Measurements from ENCODE around the gene ZNF17.
"Not testable (repeated sequence)": the region's sequence is repeated elsewhere in the genome, so short reads cannot be mapped to it uniquely, and the experiment has no call there.

ZNF17 gene

DNA sequence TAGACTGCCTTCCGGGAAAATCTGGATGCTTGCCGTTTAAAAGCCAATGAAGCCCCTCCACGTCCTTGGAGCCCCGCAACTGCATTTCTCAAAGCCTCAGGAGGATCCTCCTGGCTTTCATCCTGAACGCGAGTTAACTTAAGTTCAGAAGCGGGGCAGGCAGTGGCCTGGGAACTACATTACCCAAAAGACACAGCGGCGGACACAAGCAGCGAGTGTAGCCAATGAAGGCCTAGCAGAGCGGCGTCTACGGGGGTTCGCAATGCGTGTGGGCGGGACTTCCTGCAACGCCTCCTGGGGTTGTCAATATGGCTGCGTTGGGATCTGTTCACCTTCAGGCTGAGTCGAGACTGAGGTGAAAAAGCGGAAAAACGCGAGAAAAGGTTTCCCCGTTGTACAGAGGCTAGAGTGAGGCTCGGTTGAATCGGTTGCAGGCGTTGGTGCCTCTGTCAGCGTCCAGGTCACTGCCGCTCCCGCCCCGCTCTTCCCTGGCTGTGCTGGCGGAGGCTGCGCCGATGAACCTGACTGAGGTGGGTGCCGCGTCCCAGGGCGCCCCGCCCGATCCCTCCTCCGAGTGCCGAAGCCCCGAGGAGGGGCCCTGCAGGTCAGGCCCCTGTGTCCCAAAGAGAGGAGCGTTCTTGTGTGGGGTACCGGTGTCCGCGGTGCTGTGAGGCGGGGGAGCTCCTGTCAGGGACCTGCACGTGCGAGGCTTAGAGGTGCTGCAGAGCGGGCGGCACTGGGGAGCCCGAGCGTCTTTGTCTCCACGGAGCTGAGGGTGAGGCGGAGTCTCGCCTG, at the start of gene ZNF17:
TSS of gene ZNF17 (plus strand) at position 285 of the 795 bp plus-strand sequence. CDS start 2,455 bp downstream, outside the sequence.
- peak; percentile 91 for DNase-seq (ENCODE audit: low spot score)

DNA sequence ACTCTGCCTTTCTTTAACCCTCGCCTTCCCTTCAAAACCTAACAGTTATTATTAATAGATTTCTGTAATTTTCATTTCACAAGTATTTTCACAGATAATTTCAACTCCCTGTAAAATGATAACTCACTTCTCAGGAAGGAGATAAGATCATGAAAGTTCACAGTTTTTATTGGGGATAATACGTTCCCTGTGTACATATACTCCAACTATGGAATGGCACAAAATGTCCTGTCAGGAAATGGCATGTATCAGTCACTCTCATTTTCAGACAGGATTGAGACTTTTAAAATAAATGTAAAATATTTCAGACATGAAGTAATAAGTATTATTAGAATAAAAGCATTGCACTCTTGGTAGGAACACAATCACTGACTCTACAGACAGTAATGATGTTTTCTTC, 48.5 kb upstream of the ZNF17 start:
- DNase-seq (ENCODE audit: low spot score) = no peak

DNA sequence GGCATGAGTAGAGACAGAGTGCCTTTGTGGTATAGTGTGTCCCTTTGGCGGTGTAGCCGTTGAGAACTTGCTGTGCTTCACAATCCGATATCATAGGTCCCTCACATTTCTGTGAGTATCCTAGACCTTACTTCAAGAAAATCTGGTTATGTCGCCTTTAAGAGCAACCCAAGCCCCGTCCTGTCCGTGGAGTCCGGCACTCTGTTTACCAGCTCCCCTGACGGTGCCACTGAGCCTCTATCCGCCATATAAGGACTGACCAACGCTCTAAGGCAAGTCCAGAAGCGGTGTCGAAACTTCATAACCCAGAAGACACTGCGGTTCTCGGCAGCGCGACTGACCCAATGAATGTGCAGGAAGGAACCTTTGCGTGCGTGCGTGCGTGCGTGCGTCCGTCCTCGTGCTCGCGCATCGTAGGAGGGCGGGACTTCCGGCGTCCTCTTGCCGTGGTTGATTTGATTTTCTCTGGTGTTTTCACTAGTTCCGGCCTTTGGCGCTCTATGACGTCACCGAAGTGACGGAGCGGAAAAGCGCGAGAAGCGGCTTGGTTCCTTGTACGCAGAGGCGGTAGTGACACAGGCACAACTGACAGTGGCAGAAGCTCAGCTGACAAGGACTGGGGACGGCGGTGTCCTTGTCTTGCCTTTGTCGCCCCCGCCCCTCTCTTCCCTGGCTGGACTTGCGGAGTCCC, 47.8 kb upstream of the ZNF17 start, which contains the start of the genes TRAPPC2B and ZNF547:
TSS of gene TRAPPC2B (plus strand) at position 555 of the 691 bp plus-strand sequence. CDS start 1,283 bp downstream, outside the sequence.
TSS of gene ZNF547 (plus strand) at position 555 of the 691 bp plus-strand sequence. CDS start 5,005 bp downstream, outside the sequence.
- peak; percentile 98 for DNase-seq (ENCODE audit: low spot score)

DNA sequence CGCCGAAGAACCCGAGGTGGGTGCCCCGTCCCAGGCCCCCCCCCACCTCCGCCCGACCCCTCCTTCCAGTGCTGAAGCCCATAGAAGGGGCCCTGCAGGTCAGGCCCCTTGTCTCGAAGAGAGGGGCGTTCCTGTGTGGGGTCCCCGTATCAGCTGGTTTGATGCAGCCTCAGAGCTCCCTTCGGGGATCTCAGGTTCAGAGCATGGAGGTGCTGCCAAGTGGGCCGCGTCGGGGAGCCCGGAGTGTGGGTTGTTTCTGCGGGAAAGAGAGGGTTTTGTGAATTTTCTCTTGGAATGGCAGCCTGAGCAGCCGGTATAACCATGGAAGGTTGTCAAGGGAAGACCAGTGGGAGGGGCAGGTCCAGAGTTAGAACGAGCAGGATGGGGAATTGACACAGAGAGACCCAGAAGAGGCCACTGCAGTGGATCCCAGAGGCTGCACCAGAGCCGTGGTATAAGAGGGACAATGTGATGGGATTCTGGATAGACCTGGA, 47.2 kb upstream of the ZNF17 start:
- no peak for DNase-seq (ENCODE audit: low spot score)

DNA sequence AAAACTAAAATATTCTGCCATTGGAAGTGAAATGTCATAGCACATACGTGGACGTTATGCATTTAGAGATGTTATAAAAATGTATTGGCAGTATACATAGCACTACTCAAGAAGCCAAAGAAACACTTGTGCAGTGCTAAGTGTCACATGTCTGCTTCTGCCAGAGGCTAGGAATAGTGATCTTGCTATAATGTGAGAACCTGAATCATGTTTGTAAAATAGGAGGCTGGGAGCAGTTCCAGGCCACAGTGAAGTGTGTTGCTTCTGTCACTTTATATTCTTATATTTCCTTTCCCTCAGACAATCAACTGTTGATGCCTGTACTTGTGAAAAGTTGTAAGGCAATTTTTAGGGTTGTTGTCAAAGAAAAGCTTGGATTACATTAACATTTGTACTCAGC, 44.2 kb upstream of the ZNF17 start:
- DNase-seq (ENCODE audit: low spot score) = no peak

DNA sequence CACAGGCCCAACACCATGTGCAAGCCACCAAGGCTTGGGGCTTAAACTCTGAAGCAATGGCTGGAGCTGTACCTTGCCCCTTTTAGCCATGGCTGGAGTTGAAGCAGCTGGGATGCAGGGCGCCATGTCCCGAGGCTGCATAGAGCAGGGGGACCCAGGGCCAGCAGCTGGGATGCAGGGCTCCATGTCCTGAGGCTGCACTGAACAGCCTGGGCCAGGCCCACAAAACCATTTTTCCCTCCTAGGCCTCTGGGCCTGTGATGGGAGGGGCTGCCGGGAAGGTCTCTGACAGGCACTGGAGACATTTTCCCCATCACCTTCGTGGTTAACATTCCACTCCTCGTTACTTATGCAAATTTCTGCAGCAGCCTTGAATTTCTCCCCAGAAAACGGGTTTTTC, 36.8 kb upstream of the ZNF17 start:
- no peak for DNase-seq (ENCODE audit: low spot score)

DNA sequence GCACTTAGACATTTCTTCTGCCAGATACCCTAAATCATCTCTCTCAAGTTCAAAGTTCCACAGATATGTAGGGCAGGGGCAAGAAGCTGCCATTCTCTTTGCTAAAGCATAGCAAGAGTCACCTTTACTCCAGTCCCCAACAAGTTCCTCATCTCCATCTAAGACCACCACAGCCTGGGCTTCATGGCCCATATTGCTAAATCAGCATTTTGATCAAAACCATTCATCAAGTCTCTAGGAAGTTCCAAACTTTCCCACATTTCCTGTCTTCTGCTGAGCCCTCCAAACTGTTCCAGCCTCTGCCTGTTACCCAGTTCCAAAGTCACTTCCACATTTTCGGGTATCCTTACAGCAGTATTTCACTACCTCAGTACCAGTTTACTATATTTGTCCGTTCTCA, 36.3 kb upstream of the ZNF17 start:
- not testable (repeated sequence) for DNase-seq (ENCODE audit: low spot score)

DNA sequence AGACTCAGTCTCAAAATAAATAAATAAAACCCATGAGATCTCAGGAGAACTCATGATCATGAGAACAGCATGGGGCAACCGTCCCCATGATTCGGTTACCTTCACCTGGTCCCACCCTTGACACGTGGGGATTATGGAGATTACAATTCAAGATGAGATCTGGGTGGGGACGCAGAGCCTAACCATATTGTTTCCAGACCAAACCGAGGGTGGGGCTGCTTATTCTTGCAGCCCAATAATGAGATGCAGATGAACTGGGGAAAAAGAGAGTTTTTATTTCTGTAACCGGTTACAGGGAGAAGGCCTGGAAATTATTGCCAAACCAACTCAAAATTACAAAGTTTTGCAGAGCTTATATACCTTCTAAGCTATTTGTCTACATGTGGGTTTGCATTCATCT, 34.8 kb upstream of the ZNF17 start:
- no peak for DNase-seq (ENCODE audit: low spot score)

DNA sequence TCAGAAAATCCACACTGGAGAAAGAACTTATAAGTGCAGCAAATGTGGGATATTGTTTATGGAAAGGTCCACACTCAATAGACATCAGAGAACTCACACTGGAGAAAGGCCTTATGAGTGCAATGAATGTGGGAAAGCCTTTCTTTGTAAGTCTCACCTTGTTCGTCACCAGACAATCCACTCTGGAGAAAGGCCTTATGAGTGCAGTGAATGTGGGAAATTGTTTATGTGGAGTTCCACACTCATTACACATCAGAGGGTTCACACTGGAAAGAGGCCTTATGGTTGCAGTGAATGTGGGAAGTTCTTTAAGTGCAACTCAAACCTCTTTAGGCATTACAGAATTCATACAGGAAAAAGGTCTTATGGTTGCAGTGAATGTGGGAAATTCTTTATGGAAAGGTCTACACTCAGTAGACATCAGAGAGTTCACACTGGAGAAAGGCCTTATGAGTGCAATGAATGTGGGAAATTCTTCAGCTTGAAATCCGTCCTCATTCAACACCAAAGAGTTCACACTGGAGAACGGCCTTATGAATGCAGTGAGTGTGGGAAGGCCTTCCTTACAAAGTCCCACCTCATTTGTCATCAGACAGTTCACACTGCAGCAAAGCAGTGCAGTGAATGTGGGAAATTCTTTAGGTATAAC, 33.3 kb upstream of the ZNF17 start:
- no peak for DNase-seq (ENCODE audit: low spot score)

DNA sequence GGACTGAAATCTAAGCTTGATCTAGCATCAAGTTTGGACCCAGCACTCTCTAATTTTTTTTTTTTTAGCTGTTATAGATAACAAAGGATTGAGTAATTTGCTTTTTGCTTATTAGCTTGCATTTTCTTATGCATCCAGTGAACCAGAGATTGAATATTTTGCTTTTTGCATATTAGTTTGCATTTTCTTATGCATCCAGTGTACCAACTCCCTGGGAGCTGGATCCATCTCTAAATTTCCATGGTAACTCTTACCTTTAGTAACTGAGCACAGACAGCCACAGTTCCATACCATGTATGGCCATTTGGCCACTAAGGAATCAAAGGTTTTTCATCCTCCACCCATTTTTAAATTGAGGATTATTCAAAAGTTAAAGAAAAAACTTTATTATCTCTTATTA, 30.0 kb upstream of the ZNF17 start:
- no peak for DNase-seq (ENCODE audit: low spot score)

DNA sequence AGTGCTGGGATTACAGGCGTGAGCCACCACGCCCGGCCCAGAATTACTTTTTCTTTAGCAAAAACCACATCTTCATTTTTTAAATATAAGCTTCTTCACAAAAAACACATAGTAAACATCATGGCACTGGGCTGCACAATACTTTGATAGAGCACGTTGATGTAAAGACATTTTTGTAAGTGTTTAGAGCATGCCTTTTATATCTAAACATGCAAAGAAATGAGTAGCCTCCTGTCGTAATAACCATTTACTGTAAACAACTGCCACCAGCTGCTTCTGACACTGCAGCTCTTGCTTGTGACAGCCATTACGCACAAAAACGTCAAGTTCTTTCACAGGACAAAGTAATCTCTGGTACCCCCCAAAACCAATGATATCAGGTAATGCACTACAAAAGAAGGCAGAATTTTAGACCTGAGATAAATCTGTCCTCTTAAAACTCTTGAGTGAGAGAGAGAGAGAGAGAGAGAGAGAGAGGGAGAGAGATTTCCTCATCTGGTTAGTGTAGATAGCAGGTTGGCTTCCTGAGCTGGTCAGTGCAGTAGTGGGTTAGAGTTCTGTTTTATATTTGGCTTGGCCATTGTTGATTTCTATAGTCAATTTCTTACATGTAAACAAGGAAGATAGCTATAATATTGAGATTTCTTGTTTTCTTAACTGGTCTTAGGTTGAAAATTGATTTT, 28.0 kb upstream of the ZNF17 start:
- DNase-seq (ENCODE audit: low spot score) = no peak

DNA sequence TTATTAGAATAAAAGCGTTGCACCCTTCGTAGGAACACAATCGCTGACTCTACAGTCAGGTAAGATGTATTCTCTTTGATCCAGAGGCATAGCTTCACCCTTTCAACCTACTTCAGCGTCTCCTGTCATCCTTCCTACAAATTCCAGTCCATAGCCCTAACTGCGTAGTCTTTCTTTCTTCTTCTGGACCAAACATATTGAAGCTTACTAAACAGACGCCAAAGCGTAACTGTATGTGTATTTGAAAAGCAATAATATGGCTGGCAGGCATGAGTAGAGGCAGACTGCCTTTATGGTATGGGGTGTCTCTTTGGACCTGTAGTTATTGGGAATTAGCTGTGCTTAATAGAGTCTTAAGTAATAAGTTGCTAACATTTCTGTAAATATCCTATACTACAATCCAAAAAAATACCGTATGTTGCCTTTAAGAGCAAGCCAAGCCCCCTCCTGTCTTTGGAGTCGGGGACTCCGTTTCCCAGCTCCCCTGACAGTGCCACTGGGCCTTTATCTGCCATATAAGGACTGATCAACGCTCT, 21.7 kb upstream of the ZNF17 start:
- DNase-seq (ENCODE audit: low spot score) = no peak

DNA sequence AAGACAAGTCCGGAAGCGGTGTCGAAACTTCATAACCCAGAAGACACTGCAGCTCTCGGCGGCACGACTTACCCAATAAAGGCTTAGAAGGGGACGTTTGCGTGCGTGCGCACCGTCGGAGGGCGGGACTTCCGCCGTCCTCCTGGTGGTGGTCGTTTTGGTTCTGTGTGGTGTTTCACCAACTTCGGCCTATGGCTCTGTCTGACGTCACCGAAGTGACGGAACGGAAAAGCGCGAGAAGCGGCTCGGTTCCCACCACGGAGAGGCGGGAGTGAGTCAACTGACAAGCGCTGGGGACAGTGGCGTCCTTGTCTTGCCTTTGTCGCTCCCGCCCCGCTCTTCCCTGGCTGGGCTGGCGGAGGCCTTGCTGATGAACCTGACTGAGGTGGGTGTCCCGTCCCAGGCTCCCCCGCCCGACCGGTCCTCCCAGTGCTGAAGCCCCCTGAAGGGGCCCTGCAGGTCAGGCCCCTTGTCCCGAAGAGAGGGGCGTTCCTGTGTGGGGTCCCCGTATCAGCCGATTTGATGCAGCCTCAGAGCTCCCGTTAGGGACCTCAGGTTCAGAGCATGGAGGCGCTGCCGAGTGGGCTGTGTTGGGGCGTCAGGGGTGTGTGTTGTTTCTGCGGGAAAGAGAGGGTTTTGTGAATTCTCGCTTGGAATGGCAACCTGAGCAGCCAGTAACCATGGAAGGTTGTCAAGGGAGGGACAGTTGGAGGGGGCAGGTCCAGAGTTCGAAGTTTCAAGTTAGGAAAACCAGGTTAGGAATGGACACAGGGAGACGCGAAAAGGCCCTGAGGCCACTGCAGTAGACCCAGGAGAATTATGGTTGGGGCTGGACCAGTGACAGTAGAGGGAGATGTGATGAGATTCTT, 21.0 kb upstream of the ZNF17 start, which contains the start of gene ZNF548:
TSS of gene ZNF548 (plus strand) at position 125 of the 869 bp plus-strand sequence. CDS start at position 371, 246 bp downstream.
- peak; percentile 96 for DNase-seq (ENCODE audit: low spot score)

DNA sequence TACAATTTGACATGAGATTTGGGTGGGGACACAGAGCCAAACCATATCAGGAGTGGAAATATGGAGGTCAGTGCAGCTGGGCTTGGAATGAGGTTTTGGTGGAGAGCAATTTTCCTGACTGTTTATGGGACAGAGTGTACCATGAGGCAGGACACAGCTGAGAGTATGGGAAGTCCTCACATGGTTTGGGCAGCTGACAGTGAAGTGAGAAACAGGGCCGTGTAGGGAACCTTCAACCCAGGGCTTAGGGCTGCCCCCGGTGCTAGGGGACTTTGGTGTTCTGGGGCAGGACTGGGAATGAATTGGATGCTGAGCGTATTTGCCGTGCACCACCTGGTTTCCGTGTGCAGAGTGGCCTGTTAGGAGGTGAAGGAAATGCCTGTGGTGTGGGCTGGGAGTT, 15.3 kb upstream of the ZNF17 start:
- no peak for DNase-seq (ENCODE audit: low spot score)

DNA sequence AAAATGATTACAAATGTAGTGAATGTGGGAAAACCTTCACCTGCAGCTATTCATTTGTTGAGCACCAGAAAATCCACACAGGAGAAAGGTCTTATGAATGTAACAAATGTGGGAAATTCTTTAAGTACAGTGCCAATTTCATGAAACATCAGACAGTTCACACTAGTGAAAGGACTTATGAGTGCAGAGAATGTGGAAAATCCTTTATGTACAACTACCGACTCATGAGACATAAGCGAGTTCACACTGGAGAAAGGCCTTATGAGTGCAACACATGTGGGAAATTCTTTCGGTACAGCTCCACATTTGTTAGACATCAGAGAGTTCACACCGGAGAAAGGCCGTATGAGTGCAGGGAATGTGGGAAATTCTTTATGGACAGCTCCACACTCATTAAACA, 12.1 kb upstream of the ZNF17 start:
- DNase-seq (ENCODE audit: low spot score) = no peak

DNA sequence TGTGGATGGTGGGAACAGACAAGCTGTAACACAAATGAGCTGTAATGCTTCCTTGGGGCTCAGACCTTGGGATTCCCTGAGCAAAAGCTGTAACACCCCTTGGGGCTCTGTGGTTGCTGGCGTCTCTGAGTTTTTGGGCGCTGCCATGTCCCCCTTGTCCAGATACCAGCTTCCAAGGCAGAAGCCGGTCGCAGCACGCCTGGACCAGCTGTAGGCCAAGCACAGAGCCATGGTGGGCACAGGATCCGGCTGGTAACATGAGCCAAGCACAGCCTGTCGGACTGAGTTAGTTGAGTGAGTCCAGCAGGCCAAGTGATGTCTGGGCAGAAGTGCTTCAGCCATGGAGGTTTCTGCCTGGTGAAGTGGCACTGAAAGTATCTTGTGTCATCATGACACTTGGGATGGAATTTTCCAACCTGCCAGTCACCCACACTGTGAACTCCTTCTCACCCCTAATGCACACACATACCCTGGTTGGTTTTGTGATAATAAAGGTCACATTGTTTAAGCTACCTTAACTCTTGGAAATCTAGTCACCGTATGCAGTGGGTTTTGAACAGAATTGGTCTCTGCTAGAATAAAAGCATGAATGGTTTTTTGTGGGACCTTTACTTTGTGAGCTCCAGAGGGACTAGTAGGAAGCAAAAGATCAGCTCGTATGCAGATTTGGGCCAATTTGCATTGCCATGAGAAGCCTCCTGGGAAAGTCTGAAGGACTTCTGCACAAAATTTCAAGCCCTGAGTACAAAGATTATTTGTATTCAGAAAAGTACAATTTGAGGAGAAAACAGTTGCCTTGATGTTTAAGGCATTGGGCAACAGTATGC, 7.0 kb upstream of the ZNF17 start:
- no peak for DNase-seq (ENCODE audit: low spot score)

DNA sequence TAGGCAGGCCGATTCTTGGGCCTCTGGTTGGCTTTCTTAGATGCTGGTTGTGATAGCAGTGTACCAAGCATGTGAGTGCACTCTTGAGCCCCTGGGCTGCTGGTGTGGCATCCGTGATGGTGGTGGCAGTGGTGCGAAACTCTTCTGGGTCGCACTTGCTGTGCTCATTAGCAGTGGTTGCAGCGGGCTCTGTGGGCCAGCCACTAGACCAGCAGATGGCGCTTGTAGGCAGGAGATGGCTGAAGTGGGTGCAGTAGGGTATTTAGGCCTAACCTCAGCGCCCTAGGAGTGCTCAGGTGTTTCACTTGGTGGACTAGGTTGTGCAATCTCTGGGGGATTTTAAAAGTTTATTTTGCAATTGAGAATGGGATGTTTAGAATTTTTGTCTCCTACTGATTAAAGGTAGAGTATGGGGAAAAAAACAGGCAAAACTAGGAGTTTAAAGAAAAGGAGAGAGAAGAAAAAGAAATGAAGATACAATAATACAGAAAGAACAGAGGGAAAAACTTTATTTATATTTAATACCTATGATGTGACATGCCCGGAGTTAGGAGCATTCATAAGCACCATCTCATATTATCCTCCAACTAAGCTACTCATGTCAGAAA, 4.3 kb upstream of the ZNF17 start:
- DNase-seq (ENCODE audit: low spot score) = peak; percentile 70

DNA sequence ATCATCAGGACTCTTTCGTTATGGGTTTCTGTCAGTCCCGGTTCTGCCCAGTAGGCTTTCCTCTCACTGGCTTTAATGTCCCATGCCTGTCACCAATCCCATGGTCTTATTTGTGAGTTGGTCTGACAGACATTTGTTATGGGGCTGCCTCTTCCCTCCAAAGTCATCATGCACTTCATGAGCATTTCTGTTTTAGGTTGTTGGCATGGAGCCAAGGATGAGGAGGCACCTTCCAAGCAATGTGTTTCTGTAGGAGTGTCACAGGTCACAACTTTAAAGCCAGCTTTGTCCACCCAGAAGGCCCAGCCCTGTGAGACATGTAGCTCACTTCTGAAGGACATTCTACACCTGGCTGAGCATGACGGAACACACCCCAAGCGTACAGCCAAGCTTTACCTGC, 8.5 kb downstream of the ZNF17 start:
- DNase-seq (ENCODE audit: low spot score) = no peak

DNA sequence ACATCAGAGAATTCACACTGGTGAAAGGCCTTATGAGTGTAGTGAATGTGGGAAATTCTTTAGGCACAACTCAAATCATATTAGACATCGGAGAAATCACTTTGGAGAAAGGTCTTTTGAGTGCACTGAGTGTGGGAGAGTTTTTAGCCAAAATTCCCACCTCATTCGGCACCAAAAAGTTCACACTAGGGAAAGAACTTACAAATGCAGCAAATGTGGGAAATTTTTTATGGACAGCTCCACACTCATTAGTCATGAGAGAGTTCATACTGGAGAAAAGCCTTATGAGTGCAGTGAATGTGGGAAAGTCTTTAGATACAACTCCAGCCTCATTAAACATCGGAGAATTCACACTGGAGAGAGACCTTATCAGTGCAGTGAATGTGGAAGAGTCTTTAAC, 10.1 kb downstream of the ZNF17 start:
- DNase-seq (ENCODE audit: low spot score) = no peak
